Measurements from ENCODE around the gene UGT1A7. TPM values are rescaled to one million over a fixed set of nuclear protein-coding genes. Genes with fewer than 3 reads are reported as not detected.

UGT1A7 gene
- total RNA-seq, 1 donor from 2014 or later, result not detected

DNA sequence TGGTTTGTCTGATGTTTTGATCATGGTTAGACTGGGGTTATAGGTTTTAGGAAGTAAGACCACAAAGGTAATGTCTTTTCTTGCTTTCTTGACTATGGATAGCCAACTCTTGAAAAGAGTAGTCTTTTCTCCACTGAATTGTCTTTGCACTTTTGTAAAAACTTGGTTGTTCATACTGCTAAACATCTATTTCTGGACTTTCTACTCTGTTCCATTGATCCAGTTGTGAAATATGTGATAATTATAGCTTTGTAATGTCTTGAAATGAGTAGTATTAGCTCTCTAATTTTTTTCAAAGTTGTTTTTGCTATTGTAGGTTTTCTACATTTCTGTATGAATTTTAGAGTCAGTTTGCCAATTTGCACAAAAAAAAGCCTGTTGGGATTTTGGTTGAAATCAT is 23.1 kb upstream of the UGT1A7 start:
- H3K36me3 Mint-ChIP-seq (ENCODE audit: low read depth), result no peaks in the 10 kb centered on the region
- no peak overlapping the region for H3K4me3 Mint-ChIP-seq
- no peak for TF ChIP-seq CTCF (conservative IDR thresholded peaks at IDR 0.05)
- DNase-seq (ENCODE audit: low read depth, low spot score), result no peak
- H3K9me3 Mint-ChIP-seq, result peaks cover 2% of the 10 kb centered on the region
- H3K4me1 Mint-ChIP-seq, result no peaks in the 10 kb centered on the region
- no peak overlapping the region for H3K27ac Mint-ChIP-seq (ENCODE audit: unreplicated experiment)
- peaks cover 16% of the 10 kb centered on the region for H3K27me3 Mint-ChIP-seq (ENCODE audit: low read depth)

DNA sequence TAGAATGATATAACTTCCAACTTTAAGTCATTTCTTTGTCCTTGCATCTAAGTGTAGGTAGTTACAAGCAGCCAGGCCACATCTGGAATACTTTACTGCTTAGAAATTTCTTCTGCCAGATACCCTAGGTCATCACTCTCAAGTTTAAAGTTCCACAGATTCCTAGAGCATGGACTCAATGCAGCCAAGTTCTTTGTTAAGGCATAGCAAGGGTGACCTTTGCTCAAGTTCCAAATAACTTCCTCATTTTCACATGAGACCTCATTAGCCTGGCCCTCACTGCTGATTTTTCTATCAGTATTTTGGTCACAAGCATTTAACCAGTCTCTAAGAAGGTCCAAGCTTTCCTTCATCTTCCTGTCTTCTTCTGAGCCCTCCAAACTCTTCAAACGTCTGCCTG is 17.8 kb upstream of the UGT1A7 start:
- Mint-ChIP-seq H3K9me3 (peaks cover 6% of the 10 kb centered on the region), H3K36me3 (ENCODE audit: low read depth) (no peaks in the 10 kb centered on the region), H3K27me3 (ENCODE audit: low read depth) (peaks cover 16% of the 10 kb centered on the region), H3K27ac (ENCODE audit: unreplicated experiment) (no peak overlapping the region), H3K4me3 (no peak overlapping the region), H3K4me1 (no peaks in the 10 kb centered on the region)
- no peak for TF ChIP-seq CTCF (conservative IDR thresholded peaks at IDR 0.05)
- no peak for DNase-seq (ENCODE audit: low read depth, low spot score)

DNA sequence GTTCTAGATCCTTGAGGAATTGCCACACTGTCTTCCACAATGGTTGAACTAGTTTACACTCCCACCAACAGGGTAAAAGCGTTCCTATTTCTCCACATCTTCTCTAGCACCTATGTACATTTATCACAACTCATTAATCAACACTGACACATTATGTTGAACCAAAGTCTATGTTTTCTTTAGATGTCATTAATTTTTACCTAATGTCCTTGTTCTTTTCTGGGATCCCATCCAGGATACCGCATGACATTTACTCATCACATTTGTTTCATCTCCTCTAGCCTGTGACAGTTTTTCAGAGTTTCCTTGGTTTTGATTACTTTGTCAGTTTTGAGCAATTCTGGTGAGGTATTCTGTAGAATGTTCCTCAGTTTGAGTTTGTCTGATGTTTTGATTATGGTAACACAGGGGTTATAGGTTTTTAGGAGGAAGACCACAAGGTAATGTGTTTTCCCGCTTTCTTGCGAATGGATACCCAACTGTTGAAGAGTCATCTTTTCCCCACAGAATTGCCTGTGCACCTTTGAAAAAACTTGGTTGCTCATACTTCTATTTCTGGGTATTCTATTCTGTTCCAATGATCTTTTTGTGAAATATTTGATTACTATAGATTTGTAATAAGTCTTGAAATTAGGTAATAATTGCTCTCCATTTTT is 13.0 kb upstream of the UGT1A7 start:
- Mint-ChIP-seq H3K9me3 (peaks cover 4% of the 10 kb centered on the region), H3K4me1 (no peaks in the 10 kb centered on the region), H3K27ac (ENCODE audit: unreplicated experiment) (no peak overlapping the region), H3K36me3 (ENCODE audit: low read depth) (no peaks in the 10 kb centered on the region), H3K27me3 (ENCODE audit: low read depth) (no peaks in the 10 kb centered on the region), H3K4me3 (no peak overlapping the region)
- TF ChIP-seq CTCF (conservative IDR thresholded peaks at IDR 0.05), result no peak
- DNase-seq (ENCODE audit: low read depth, low spot score), result no peak

GRCh38 chr2:233671290-233672161 is 10.2 kb upstream of the UGT1A7 start, which contains the start of gene UGT1A9:
Gene UGT1A9, plus strand, starts transcription at chr2:233671898. Its CDS starts 37 bp downstream, at chr2:233671935.
- H3K4me3 Mint-ChIP-seq, result no peak within 1 kb of the TSS
- no peak for DNase-seq (ENCODE audit: low read depth, low spot score)
- TF ChIP-seq CTCF (conservative IDR thresholded peaks at IDR 0.05), result no peak
- H3K27ac Mint-ChIP-seq (ENCODE audit: unreplicated experiment), result no peak within 1 kb of the TSS
- H3K36me3 Mint-ChIP-seq (ENCODE audit: low read depth), result no peaks in the 10 kb centered on the region
- H3K4me1 Mint-ChIP-seq, result no peaks in the 10 kb centered on the region
- peaks cover 7% of the 10 kb centered on the region for H3K9me3 Mint-ChIP-seq
- H3K27me3 Mint-ChIP-seq (ENCODE audit: low read depth), result no peaks in the 10 kb centered on the region

GRCh38 chr2:233672886-233673285 is 8.8 kb upstream of the UGT1A7 start:
- H3K4me1 Mint-ChIP-seq, result no peaks in the 10 kb centered on the region
- H3K36me3 Mint-ChIP-seq (ENCODE audit: low read depth), result no peaks in the 10 kb centered on the region
- no peak for TF ChIP-seq CTCF (conservative IDR thresholded peaks at IDR 0.05)
- H3K9me3 Mint-ChIP-seq, result peaks cover 8% of the 10 kb centered on the region
- no peak for DNase-seq (ENCODE audit: low read depth, low spot score)
- H3K27ac Mint-ChIP-seq (ENCODE audit: unreplicated experiment), result no peak overlapping the region
- H3K4me3 Mint-ChIP-seq, result no peak overlapping the region
- no peaks in the 10 kb centered on the region for H3K27me3 Mint-ChIP-seq (ENCODE audit: low read depth)
